A673 (cell line): ENCODE results near the gene KLHDC3.

Source experiments
- CTCF ChIP-seq: fragments of 300-800, 200-600 bp; sonication (generic); conservative IDR thresholded peaks from 2 replicates; pipeline ENCODE4 v1.5.1; 2017; ENCODE audit warnings: low read depth, mild to moderate bottlenecking, antibody characterized with exemption, low read length, moderate library complexity, mixed read lengths
- EZH2 ChIP-seq: fragments of 200-600 bp; sonication (generic); IDR thresholded peaks from 2 replicates; pipeline ENCODE4 v1.6.1; 2017; ENCODE audit warnings: borderline replicate concordance, low read depth, mild to moderate bottlenecking, mixed read lengths, antibody characterized with exemption, low read length; ENCODE audit not compliant: poor library complexity, severe bottlenecking

GRCh38 chr6:42968783-42969182 lies 45.3 kb upstream of the KLHDC3 start:
- TF ChIP-seq EZH2 = no peak
- no peak for TF ChIP-seq CTCF
